H1 (cell line): ENCODE data around the gene SLC5A9. TPM values are rescaled to one million over a fixed set of nuclear protein-coding genes. Genes with fewer than 3 reads are reported as not detected.

Experiments
- CTCF ChIA-PET: fragments of 300-600 bp; sonication (Branson Sonifier 250); formaldehyde crosslinking; loops from one replicate; lab custom pipeline; 2021; ENCODE audit not compliant: partially characterized antibody; lab: Charles Lee
- POLR2A ChIA-PET: fragments of 300-600 bp; sonication (Branson Sonifier 250); formaldehyde crosslinking; loops from one replicate; lab custom pipeline; 2021; ENCODE audit warnings: inconsistent platforms; ENCODE audit not compliant: partially characterized antibody; lab: Charles Lee
- DNase-seq, 2 experiments: peaks; one replicate each; pipeline versions ENCODE4 v3.0.0 to v3.0.0-alpha.2; 2010 to 2022; ENCODE audit warnings: low spot score in 2 of 2, low read depth in 1 of 2, mixed read lengths in 1 of 2
- FAIRE-seq: peaks from 2 replicates; lab custom pipeline; 2011; peaks lifted over from hg19 to GRCh38; lab: Jason Lieb, UNC
- H2AFZ ChIP-seq: 2 replicates; pipeline ENCODE4 v1.8.1; 2012; ENCODE audit warnings: low read length, inconsistent platforms
- H2AK5ac ChIP-seq: 2 replicates; pipeline ENCODE4 v1.6.1; 2013; ENCODE audit warnings: low read depth, low read length
- H2BK120ac ChIP-seq: replicated peaks from 2 replicates; pipeline ENCODE3; 2013; ENCODE audit warnings: low read depth, low read length, inconsistent platforms
- H2BK12ac ChIP-seq: 2 replicates; pipeline ENCODE4 v1.6.1; 2013; ENCODE audit warnings: low read depth, low read length
- H2BK15ac ChIP-seq: 2 replicates; pipeline ENCODE4 v1.6.1; 2013; ENCODE audit warnings: low read length
- H2BK20ac ChIP-seq: 2 replicates; pipeline ENCODE4 v1.6.1; 2013; ENCODE audit warnings: low read length
- H2BK5ac ChIP-seq: 2 replicates; pipeline ENCODE4 v1.6.1; 2013; ENCODE audit warnings: low read depth, low read length
- H3K14ac ChIP-seq: 2 replicates; pipeline ENCODE4 v1.6.1; 2013; ENCODE audit warnings: inconsistent platforms; ENCODE audit not compliant: insufficient read length
- H3K18ac ChIP-seq: 2 replicates; pipeline ENCODE4 v1.6.1; 2013; ENCODE audit warnings: low read length; ENCODE audit errors: extremely low read depth
- H3K23ac ChIP-seq: 2 replicates; pipeline ENCODE4 v1.6.1; 2013; ENCODE audit warnings: inconsistent platforms; ENCODE audit not compliant: insufficient read length
- H3K23me2 ChIP-seq: 2 replicates; pipeline ENCODE4 v1.6.1; 2013; ENCODE audit warnings: low read depth, low read length
- H3K27ac ChIP-seq: 2 replicates; pipeline ENCODE4 v1.6.1; 2011; ENCODE audit warnings: low read depth, low read length, inconsistent platforms
- H3K27me3 ChIP-seq, 4 experiments: replicated peaks in 1 of 4; 1 replicate in 1 of 4; 2 replicates in 3 of 4; pipeline versions ENCODE4 v1.6.1 to v1.8.1; 2011 to 2013; ENCODE audit warnings: low read length in 3 of 4, mild to moderate bottlenecking in 3 of 4, inconsistent platforms in 2 of 4, mixed read lengths in 2 of 4, moderate library complexity in 1 of 4; ENCODE audit not compliant: control insufficient read depth in 3 of 4, insufficient read depth in 3 of 4; ENCODE audit errors: extremely low read depth in 1 of 4
- H3K36me3 ChIP-seq, 4 experiments: 2 replicates each; pipeline versions ENCODE4 v1.6.1 to v1.8.1; 2011 to 2013; ENCODE audit warnings: mild to moderate bottlenecking in 4 of 4, low read length in 3 of 4, moderate library complexity in 2 of 4, control low read depth in 1 of 4, inconsistent platforms in 1 of 4; ENCODE audit not compliant: insufficient read depth in 4 of 4, control insufficient read depth in 2 of 4
- H3K4ac ChIP-seq: replicated peaks from 2 replicates; pipeline ENCODE3; 2013; ENCODE audit warnings: low read length, low read depth, mixed read lengths, inconsistent platforms; ENCODE audit not compliant: insufficient read length
- H3K4me1 ChIP-seq, 4 experiments: replicated peaks in 1 of 4; 1 replicate in 1 of 4; 2 replicates in 3 of 4; pipeline versions ENCODE4 v1.6.1 to v1.8.1; 2011 to 2013; ENCODE audit warnings: low read length in 3 of 4, inconsistent platforms in 2 of 4, mixed read lengths in 1 of 4; ENCODE audit not compliant: insufficient read depth in 4 of 4, control insufficient read depth in 3 of 4
- H3K4me2 ChIP-seq, 2 experiments: 2 replicates each; pipeline versions ENCODE4 v1.6.1 to v1.8.1; 2011 to 2013; ENCODE audit warnings: low read depth in 2 of 2, low read length in 2 of 2, control low read depth in 1 of 2, inconsistent platforms in 1 of 2, mild to moderate bottlenecking in 1 of 2; ENCODE audit not compliant: insufficient read depth in 1 of 2
- H3K4me3 ChIP-seq, 4 experiments: fragments of 200-600, 300-600 bp in 1 of 4; sonication (generic), shearing (Covaris generic), sonication (Bioruptor Twin) in 1 of 4; 2 replicates each; pipeline versions ENCODE4 v1.5.1 to v1.8.1; 2011 to 2016; ENCODE audit warnings: low read length in 4 of 4, low read depth in 3 of 4, control low read depth in 2 of 4, inconsistent platforms in 2 of 4, mild to moderate bottlenecking in 2 of 4, mixed read lengths in 1 of 4, moderate library complexity in 1 of 4; ENCODE audit not compliant: insufficient read depth in 2 of 4; ENCODE audit errors: extremely low read depth in 1 of 4
- H3K56ac ChIP-seq: replicated peaks from 2 replicates; pipeline ENCODE3; 2013; ENCODE audit warnings: low read depth, mild to moderate bottlenecking, mixed read lengths, low read length, inconsistent platforms; ENCODE audit not compliant: insufficient read length
- H3K79me1 ChIP-seq: 2 replicates; pipeline ENCODE4 v1.6.1; 2013; ENCODE audit warnings: low read depth, low read length, control low read depth
- H3K79me2 ChIP-seq, 2 experiments: 2 replicates each; pipeline versions ENCODE4 v1.6.1 to v1.8.1; 2012 to 2013; ENCODE audit warnings: low read length in 2 of 2, mild to moderate bottlenecking in 2 of 2, inconsistent platforms in 1 of 2; ENCODE audit not compliant: insufficient read depth in 2 of 2, control insufficient read depth in 1 of 2
- H3K9ac ChIP-seq, 4 experiments: replicated peaks in 1 of 4; 1 replicate in 1 of 4; 2 replicates in 3 of 4; pipeline versions ENCODE4 v1.6.1 to v1.8.1; 2011 to 2013; ENCODE audit warnings: low read depth in 3 of 4, low read length in 3 of 4, control low read depth in 2 of 4, mild to moderate bottlenecking in 2 of 4, moderate library complexity in 2 of 4, inconsistent platforms in 1 of 4; ENCODE audit errors: extremely low read depth in 1 of 4
- H3K9me3 ChIP-seq, 2 experiments: 2 replicates each; pipeline versions ENCODE4 v1.6.1 to v1.8.1; 2012 to 2013; ENCODE audit warnings: mild to moderate bottlenecking in 2 of 2, moderate library complexity in 2 of 2, control low read depth in 1 of 2, inconsistent platforms in 1 of 2, low read depth in 1 of 2, low read length in 1 of 2, mixed read lengths in 1 of 2; ENCODE audit not compliant: insufficient read depth in 2 of 2
- H4K20me1 ChIP-seq, 2 experiments: replicated peaks in 1 of 2; 2 replicates each; pipeline versions ENCODE3 to v1.8.1; 2011 to 2013; ENCODE audit warnings: inconsistent platforms in 2 of 2, low read length in 2 of 2, mild to moderate bottlenecking in 1 of 2; ENCODE audit not compliant: insufficient read depth in 2 of 2, control insufficient read depth in 1 of 2
- H4K5ac ChIP-seq: 2 replicates; pipeline ENCODE4 v1.6.1; 2013; ENCODE audit warnings: low read length, low read depth, mixed read lengths, inconsistent platforms; ENCODE audit not compliant: insufficient read length
- H4K8ac ChIP-seq: 2 replicates; pipeline ENCODE4 v1.8.0; 2013; ENCODE audit warnings: mild to moderate bottlenecking, moderate library complexity, low read length, inconsistent platforms; ENCODE audit not compliant: insufficient read depth; ENCODE audit errors: extremely low read depth
- H4K91ac ChIP-seq: replicated peaks from 2 replicates; pipeline ENCODE3; 2013; ENCODE audit warnings: low read length, mixed read lengths, inconsistent platforms; ENCODE audit not compliant: insufficient read length
- BCL11A ChIP-seq, 2 experiments: IDR thresholded peaks; one replicate each; pipeline ENCODE4 v1.6.1; 2011; ENCODE audit warnings: low read depth in 2 of 2, low read length in 2 of 2, mild to moderate bottlenecking in 2 of 2
- BRCA1 ChIP-seq: IDR thresholded peaks from 2 replicates; pipeline ENCODE4 v1.6.1; 2012; ENCODE audit warnings: low read depth, low read length, improper control_type of control experiment
- CBX5 ChIP-seq: fragments of 300-800, 300-1000 bp; sonication (generic); IDR thresholded peaks from 2 replicates; pipeline ENCODE4 v1.7.1; 2016; ENCODE audit warnings: antibody characterized with exemption, low read length, low read depth
- CHD2 ChIP-seq: IDR thresholded peaks from 2 replicates; pipeline ENCODE4 v1.6.1; 2012; ENCODE audit warnings: low read length, improper control_type of control experiment
- GABPA ChIP-seq: IDR thresholded peaks from 2 replicates; pipeline ENCODE4 v1.6.1; 2011; ENCODE audit warnings: mild to moderate bottlenecking, low read length, moderate library complexity, borderline replicate concordance; ENCODE audit not compliant: insufficient read depth
- HDAC6 ChIP-seq: IDR thresholded peaks from one replicate; pipeline ENCODE4 v1.7.1; 2012; ENCODE audit warnings: low read depth, mild to moderate bottlenecking, inconsistent platforms, low read length, moderate library complexity
- POLR2A ChIP-seq, 2 experiments: IDR thresholded peaks; 1 replicate in 1 of 2; 2 replicates in 1 of 2; pipeline ENCODE4 v1.6.1; 2011; ENCODE audit warnings: low read depth in 2 of 2, low read length in 2 of 2, mild to moderate bottlenecking in 2 of 2; ENCODE audit errors: control extremely low read depth in 1 of 2
- POU5F1 ChIP-seq: IDR thresholded peaks from 2 replicates; pipeline ENCODE4 v1.6.1; 2011; ENCODE audit warnings: low read depth, mild to moderate bottlenecking, low read length, moderate library complexity
- RNF2 ChIP-seq: fragments of 200-900, 300-1000 bp; sonication (generic); IDR thresholded peaks from 2 replicates; pipeline ENCODE4 v1.7.1; 2016; ENCODE audit warnings: borderline replicate concordance, low read depth, mild to moderate bottlenecking, antibody characterized with exemption, low read length; ENCODE audit not compliant: poor library complexity, severe bottlenecking; ENCODE audit errors: missing control alignments
- SP2 ChIP-seq: IDR thresholded peaks from 2 replicates; pipeline ENCODE4 v1.6.1; 2012; ENCODE audit warnings: mild to moderate bottlenecking, low read length, inconsistent platforms
- TAF1 ChIP-seq: IDR thresholded peaks from 2 replicates; pipeline ENCODE4 v1.6.1; 2011; ENCODE audit warnings: mild to moderate bottlenecking, low read depth, low read length
- TAF7 ChIP-seq: optimal IDR thresholded peaks from 2 replicates; pipeline ENCODE3; 2011; ENCODE audit warnings: low read depth, mild to moderate bottlenecking, inconsistent platforms, low read length, moderate library complexity, borderline replicate concordance
- WGBS, 2 experiments: shearing (Covaris generic) in 1 of 2; methylation state at CpG; one replicate each; pipeline versions ENCODE4 v1.1.6 to v1.1.7; 2013 to 2015; ENCODE audit warnings: low lambda C conversion rate in 2 of 2, mixed read lengths in 2 of 2, inconsistent platforms in 1 of 2, low coverage in 1 of 2, missing lambda C conversion rate in 1 of 2; ENCODE audit not compliant: insufficient replicate concordance in 2 of 2, insufficient coverage in 1 of 2, insufficient read length in 1 of 2; ENCODE audit errors: extremely low coverage in 1 of 2, missing lambda C conversion rate in 1 of 2; 5-methylcytosine and 5-hydroxymethylcytosine counted together
- polyA plus RNA-seq, 7 experiments: library from polyadenylated mRNA; depleted of rRNA in 3 of 7; stranded (reverse) in 5 of 7; unstranded in 2 of 7; fragments of >200 nt in 5 of 7; fragments of 200-250 nt in 2 of 7; gene quantifications; 1 replicate in 5 of 7; 2 replicates in 1 of 7; 4 replicates in 1 of 7; pipeline versions ENCODE4 v1.2.1 to v1.2.3, GENCODE V29; 2011 to 2013; ENCODE audit warnings: missing spikeins in 2 of 7, mixed read lengths in 2 of 7
- total RNA-seq: library from RNA; stranded (reverse); fragmentation: NEBNext Ultra II Directional; extraction: Animal tissue kit (Norgen Biotek cat#: 25700); gene quantifications from 2 replicates; pipeline ENCODE4 v1.2.1, GENCODE V29; 2021
- TF ChIP-seq, protein P1 (sequence below): IDR thresholded peaks from 2 replicates; pipeline ENCODE4 v1.6.1; 2012; ENCODE audit warnings: low read length, inconsistent platforms

Gene SLC5A9
- total and polyA plus RNA-seq, 2 of the 8 experiments (the other 6 are each of a cell fraction or from before 2014, with no cell fraction given) = 0.03 TPM; not detected in 1

- no peaks in the 10 kb centered on the region for H3K36me3 ChIP-seq
- H2AK5ac ChIP-seq = no peak overlapping the region
- H3K56ac ChIP-seq = no peak overlapping the region
- no peak overlapping the region for H4K91ac ChIP-seq
- 94% methylated on average over 5 of the region's 5 CpGs; no CpG with 5 or more reads in 1 of the 2 experiments for WGBS, 2 experiments
- FAIRE-seq (no peak), DNase-seq (no peak)
- H2BK12ac ChIP-seq = no peak overlapping the region
- H3K9ac ChIP-seq = no peak overlapping the region
- no peak overlapping the region for H3K4ac ChIP-seq
- H3K23ac ChIP-seq = no peak overlapping the region
- no peak overlapping the region for H4K8ac ChIP-seq
- H2BK120ac ChIP-seq = no peak overlapping the region
- H3K4me2 ChIP-seq = no peak overlapping the region
- H3K79me1 ChIP-seq = no peaks in the 10 kb centered on the region
- H2AFZ ChIP-seq = no peak overlapping the region
- no peak overlapping the region for H3K27ac ChIP-seq
- no peaks in the 10 kb centered on the region for H3K9me3 ChIP-seq
- H3K79me2 ChIP-seq = no peaks in the 10 kb centered on the region
- no peak overlapping the region for H4K5ac ChIP-seq
- H3K23me2 ChIP-seq = 0 out of 2 replicates have a peak, but pooled peaks cover 2% of the 10 kb centered on the region
- H3K18ac ChIP-seq = no peak overlapping the region
- peak overlapping the region; percentile 75; the same call in 1 of the 2 replicates for H2BK20ac ChIP-seq
- H2BK15ac ChIP-seq = no peak overlapping the region
- no peak overlapping the region for H2BK5ac ChIP-seq
- H3K4me1 ChIP-seq = peaks cover 0 to 10% (median 6%) of the 10 kb centered on the region in 4 experiments; a peak in 4 of 7 replicates
- H3K27me3 ChIP-seq = no peaks in the 10 kb centered on the region; a peak in 1 of 7 replicates
- ChIA-PET CTCF (interaction anchor here (0.5 to 8.2 kb wide), 14 partner anchors 10 to 468 kb away, joined by 3 to 121 read pairs (median 4); partner anchors contain the start of gene SLC5A9), POLR2A (no interaction called here)
- H3K4me3 ChIP-seq = no peak overlapping the region
- no peak overlapping the region for H3K14ac ChIP-seq
- H4K20me1 ChIP-seq = no peaks in the 10 kb centered on the region
- TF ChIP-seq GABPA (no peak), BCL11A (IDR thresholded peaks at IDR 0.05; ENCODE audit: low read depth in 2 of 2, low read length in 2 of 2) (no peak), POU5F1 (no peak), BRCA1 (no peak), SP2 (no peak), TAF1 (no peak), CHD2 (no peak), RNF2 (no peak), POLR2A (IDR thresholded peaks at IDR 0.05; ENCODE audit: control extremely low read depth in 1 of 2, low read depth in 2 of 2, low read length in 2 of 2) (no peak), CBX5 (no peak), HDAC6 (no peak), TAF7 (no peak)
- TF ChIP-seq, protein P1, sequence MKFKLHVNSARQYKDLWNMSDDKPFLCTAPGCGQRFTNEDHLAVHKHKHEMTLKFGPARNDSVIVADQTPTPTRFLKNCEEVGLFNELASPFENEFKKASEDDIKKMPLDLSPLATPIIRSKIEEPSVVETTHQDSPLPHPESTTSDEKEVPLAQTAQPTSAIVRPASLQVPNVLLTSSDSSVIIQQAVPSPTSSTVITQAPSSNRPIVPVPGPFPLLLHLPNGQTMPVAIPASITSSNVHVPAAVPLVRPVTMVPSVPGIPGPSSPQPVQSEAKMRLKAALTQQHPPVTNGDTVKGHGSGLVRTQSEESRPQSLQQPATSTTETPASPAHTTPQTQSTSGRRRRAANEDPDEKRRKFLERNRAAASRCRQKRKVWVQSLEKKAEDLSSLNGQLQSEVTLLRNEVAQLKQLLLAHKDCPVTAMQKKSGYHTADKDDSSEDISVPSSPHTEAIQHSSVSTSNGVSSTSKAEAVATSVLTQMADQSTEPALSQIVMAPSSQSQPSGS = no peak
Measured at GRCh38 chr1:48206371-48206770, 16.1 kb upstream of the SLC5A9 start.
